ENCODE data around the gene SUPT6H.
"Not testable (repeated sequence)": the region's sequence is repeated elsewhere in the genome, so short reads cannot be mapped to it uniquely, and the experiment has no call there.

The SUPT6H gene

DNA sequence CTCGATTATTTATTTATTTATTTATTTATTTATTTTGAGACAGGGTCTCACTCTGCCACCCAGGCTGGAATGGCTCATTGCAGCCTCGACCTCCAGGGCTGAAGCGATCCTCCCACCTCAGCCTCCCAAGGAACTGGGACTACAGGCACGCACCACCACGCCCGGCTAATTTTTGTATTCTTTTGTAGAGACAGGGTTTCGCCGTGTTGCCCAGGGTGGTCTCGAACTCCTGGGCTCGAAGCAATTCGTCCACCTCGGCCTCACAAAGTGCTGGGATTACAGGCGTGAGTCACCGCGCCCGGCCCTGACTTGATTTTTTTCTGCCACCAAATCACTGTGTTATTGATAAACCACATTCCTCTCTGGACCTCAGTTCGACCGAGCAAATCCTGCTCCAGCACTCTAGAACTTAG lies 57.0 kb downstream of the SUPT6H start:
- DNase-seq (ENCODE audit: low spot score): no peak

DNA sequence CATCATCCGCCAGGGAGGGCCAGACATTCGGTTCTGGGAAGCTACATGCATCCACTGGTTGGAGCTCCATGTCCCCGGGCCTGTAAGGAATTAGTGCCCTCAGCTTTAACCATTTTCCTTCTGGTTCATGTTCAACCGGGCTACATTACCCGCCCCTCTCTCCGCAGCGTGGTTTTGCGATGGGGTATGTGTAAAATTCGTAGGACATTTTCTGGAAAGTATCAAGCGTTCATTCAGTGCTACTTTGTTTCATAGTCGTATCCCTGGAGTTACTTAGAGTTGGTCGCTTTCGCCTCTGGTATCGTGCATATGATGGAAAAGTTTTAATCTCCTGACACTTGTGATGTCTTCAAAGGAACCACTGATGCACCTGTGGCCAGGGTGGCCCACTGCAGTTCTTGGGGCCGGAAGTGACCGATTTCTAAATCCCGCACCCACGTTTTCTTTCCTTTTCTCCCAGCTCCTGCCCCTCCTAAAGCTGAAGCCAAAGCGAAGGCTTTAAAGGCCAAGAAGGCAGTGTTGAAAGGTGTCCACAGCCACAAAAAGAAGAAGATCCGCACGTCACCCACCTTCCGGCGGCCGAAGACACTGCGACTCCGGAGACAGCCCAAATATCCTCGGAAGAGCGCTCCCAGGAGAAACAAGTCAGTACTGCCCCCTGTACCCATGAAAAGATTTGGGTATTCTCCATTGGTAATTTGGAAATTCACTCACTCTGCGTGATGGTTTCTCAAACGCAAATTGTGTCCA lies 58.4 kb downstream of the SUPT6H start:
- DNase-seq (ENCODE audit: low spot score): no peak

DNA sequence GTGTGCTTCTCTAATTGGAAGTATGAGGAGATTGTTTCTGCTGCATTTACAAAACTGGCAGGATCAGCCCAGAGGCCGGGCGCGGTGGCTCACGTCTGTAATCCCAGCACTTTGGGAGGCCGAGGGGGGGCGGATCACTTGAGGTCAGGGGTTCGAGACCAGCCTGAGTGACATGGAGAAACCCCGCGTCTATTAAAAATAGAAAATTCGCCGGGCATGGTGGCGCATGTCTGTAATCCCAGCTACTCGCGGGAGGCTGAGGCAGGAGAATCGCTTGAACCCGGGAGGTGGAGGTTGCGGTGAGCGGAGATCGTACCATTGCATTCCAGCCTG lies 59.0 kb downstream of the SUPT6H start:
- DNase-seq (ENCODE audit: low spot score): not testable (repeated sequence)

- no peak for DNase-seq (ENCODE audit: low spot score)
These were observed 60.6 kb downstream of the SUPT6H start for GRCh38 chr17:28722417-28723158.

GRCh38 chr17:28723159-28723835 lies 61.3 kb downstream of the SUPT6H start:
- DNase-seq (ENCODE audit: low spot score): no peak

DNA sequence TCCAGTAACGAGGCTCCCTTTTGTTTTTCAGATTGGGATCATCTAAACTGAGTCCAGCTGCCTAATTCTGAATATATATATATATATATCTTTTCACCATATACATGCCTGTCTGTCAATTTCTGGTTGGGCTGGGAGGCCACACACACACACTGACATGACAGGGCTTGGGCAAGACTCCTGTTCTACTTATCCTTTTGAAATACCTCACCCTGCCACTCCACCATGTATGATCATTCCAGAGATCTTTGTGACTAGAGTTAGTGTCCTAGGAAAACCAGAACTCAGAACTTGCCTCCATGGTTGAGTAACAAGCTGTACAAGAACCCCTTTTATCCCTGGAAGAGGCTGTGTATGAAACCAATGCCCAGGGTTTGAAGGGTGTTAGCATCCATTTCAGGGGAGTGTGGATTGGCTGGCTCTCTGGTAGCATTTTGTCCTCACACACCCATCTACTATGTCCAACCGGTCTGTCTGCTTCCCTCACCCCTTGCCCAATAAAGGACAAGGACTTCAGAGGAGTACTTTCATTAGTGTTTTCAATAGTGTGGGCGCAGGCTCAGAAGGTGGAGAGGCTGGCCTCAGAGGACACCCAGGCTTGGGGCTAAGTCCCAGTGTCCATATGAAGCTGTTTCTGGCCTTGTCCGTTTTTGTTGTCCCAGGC lies 62.0 kb downstream of the SUPT6H start:
- DNase-seq (ENCODE audit: low spot score): not testable (repeated sequence)

DNA sequence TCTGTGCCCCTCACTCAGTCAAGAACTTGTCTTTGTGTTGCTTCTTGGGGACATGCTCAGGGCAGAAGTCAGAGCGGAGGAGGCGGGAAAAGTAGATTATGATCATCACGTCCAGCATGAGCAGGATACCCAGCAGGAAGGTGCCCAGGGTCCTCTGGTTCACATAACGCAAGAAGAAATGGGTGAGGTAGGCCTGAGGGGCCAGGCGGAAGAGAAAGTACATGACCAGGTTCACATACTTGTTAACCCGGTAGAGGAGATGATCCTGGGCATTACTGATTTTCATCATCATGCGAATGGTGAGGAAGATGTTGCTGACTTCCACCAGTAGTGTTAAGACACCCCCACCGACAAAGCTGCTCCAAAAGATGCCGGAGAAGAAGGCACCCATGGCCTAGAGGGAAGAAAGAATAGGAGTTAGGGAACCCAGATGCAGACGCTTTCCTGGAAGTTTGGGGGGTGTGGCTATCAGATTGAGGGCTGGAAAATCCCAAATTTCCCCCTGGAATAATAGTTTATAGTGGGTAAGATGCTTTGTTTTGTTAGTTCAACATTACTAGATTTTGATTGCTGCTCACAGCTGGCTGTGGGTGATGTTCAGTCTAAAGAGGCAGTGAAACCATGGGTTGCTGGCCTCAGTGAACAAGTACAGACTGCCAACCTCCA lies 62.6 kb downstream of the SUPT6H start:
- DNase-seq (ENCODE audit: low spot score): no peak

DNA sequence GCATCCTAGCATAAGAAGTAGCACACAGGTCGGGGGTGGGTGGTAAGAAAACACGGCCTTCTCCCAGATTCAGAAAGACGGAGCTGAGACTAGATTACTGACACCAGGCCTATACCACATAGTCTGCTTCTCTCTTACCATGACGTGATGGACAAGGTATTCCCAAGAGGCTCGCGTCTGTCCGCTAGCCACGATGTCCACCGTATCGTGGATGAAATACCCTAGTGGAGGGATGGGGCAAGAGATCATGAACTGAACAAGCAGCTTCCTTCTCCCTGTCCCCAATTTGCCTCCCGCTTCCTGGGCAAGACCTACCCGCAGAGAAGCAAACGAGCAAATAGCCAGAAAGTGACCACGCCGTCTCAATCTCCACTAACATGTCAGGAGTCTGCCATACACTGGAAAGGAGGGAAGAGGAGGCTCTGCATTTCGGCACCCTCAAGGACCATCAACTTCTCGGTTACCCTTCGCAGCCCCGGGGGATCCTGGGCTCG lies 63.2 kb downstream of the SUPT6H start:
- DNase-seq (ENCODE audit: low spot score): no peak

GRCh38 chr17:28725660-28726225 lies 63.7 kb downstream of the SUPT6H start:
- peak; percentile 94 for DNase-seq (ENCODE audit: low spot score)

- peak; percentile 92 for DNase-seq (ENCODE audit: low spot score)
These were observed 64.2 kb downstream of the SUPT6H start, which contains the start of gene TLCD1 for GRCh38 chr17:28726226-28726626. Gene TLCD1 (minus strand): TSS chr17:28726233. CDS start chr17:28726097, 136 bp downstream.

DNA sequence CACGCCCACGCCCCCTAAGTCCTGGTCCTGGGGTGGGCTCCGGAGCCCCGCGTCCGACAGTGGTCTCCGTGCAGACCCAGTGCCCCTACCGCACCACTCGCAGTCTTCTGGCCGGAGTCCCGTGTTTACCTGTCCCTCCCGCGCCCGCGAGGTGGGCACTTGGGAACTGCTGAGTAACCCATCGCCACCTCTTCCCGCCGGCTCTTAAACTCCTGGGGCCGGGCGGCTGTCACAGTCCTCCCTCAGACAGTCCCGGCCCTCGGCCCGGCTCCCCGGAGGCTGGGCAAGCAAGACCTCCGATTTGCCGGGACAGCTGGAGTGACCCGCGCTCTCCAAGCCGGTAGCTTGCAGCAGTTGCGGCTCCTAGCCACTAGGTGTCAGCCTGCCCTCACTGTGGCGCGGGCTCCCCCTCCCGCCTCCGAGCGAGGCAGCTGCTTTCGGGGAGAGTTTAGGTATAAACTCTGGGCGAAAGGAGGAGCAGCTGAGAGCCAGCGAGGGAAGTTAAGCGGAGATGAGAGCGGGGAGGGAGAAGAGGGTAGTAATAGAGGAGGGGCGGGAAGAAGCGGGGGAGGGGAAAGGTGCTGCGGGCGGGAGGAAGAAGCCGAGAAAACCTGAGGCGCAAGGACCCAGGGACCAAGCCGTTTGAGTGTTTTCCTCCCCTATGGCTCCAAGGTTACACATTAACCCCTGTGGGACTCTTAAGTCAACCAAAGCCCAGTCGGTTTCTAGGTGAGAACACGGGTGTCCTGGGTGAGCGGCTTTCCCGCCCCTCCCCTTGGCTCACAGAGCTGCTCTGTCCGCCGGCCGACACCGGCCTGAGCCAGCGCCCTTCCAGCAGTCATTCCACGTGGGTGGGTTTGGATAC lies 64.9 kb downstream of the SUPT6H start:
- peak; percentile 100 for DNase-seq (ENCODE audit: low spot score)

DNA sequence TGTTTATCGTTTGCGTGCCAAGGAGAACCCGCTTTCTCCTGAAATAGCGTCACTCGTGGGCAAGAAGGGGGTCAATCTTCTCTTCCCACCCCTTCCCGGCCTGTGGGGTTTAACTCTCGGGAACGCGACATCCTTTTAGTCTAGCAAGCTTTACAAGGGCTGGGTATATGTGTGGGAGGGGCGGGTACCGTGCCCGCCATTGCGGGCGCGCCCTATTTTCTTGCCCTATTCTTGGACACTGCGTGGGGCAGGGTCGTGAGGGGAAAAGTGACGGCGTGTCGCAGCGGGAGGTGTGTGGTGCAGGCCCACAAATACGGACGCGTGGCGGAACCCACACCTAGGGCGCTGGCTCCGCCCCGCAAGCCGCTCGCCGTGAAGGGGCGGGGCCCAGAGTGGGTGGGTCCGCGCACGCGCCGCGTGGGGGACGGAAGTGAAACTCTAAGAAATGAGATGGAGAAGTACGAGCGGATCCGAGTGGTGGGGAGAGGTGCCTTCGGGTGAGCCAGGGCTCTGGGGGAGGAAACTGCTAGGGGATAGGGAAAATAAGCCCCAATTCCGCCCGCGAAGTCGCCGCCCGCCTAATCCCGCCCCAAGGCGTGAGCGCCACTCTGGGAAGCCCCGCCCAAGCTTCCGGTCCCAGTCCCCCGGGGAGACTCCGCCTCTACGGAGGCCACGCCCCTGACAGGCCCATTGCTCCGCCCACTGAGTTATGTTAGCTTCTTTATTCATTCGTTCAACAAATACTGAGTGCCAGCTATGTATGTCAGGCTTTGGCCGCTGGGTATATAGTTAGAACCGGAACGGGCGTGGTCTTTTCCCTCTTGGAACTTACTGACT lies 66.6 kb downstream of the SUPT6H start, which contains the start of gene NEK8:
NEK8 (plus strand) TSS at position 425 of the 837 bp plus-strand sequence; CDS start at position 451, 26 bp downstream.
- peak; percentile 99 for DNase-seq (ENCODE audit: low spot score)

- no peak for DNase-seq (ENCODE audit: low spot score)
These were observed 67.9 kb downstream of the SUPT6H start for GRCh38 chr17:28729950-28730330.

GRCh38 chr17:28733346-28733745 lies 71.3 kb downstream of the SUPT6H start:
- no peak for DNase-seq (ENCODE audit: low spot score)

GRCh38 chr17:28734712-28735241 lies 72.8 kb downstream of the SUPT6H start:
- no peak for DNase-seq (ENCODE audit: low spot score)

GRCh38 chr17:28735242-28735722 lies 73.3 kb downstream of the SUPT6H start:
- DNase-seq (ENCODE audit: low spot score): no peak

GRCh38 chr17:28735913-28736769 lies 74.1 kb downstream of the SUPT6H start:
- DNase-seq (ENCODE audit: low spot score): not testable (repeated sequence)

- no peak for DNase-seq (ENCODE audit: low spot score)
These were observed 75.3 kb downstream of the SUPT6H start for GRCh38 chr17:28737316-28737715.
